Stimulated activated CD8-positive, alpha-beta memory T cell treated with anti-CD3 and anti-CD28 coated beads, Interleukin-12 subunit alpha, Interleukin-12 subunit beta, amount 100 ng/mL, for 4 hours (primary cell): ENCODE data around the gene TOGARAM2.

Experiments
- DNase-seq: peaks from one replicate; pipeline ENCODE4 v3.0.0-alpha.2; 2020; ENCODE audit warnings: low read depth

Gene TOGARAM2

DNA sequence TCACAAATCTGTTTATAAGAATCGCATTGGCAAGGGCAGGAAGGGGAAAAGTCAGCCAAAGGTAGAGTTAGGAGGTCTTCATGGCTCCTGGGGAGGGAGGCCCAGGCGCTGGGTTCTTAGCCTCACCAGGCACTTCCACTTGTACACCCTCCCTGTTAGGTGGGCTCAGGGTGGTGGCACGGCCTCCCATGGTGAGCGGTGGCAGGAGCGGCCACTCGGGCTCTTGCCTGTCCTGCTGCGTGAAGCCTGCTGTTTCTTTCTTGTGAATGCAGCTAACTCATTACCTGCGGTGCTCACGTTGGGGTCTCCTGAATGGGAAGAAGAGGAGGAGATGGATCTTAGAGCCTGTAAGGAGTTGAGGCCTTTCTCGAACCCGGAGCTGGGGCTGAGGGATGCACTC, 40.8 kb downstream of the TOGARAM2 start:
- DNase-seq = no peak

DNA sequence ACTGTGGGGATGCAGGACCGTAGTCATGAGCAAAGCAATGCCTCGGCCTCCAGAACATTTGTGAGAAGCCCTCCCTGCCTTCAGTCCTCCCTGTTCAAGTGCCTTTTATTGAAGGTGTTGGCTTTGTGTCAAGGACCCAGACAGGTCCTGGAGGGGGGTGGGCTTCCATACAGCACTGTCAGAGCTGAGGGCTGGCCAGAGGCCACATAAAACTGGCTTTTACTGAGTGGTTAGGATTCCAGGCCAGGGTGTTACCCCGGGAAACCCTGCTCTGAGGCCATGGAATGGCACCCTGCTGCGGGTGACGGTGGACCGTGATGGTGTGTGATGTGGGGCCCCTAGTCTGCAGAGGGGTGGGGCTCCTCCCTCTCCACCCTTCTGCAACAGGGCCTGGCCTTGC, 41.6 kb downstream of the TOGARAM2 start:
- no peak for DNase-seq

DNA sequence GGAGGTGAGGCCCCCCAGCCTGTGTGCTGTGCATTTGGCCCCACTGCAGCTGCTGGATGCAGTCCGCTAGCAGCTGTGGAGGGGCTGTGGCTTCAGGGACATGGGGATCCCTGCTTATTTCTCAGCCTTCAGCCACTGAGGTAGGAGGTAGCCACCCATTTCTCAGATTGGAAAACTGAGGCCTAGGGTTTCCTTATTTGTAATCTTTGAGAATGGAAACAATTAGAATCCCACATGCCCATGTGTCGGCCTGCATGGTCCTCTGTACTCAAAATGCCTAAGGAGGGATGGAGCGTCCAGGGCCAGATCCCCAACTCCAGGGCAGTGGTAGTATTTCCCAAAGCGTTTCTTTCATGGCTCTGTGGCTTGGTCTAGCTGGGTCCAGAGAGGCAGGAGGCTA, 42.1 kb downstream of the TOGARAM2 start:
- no peak for DNase-seq

DNA sequence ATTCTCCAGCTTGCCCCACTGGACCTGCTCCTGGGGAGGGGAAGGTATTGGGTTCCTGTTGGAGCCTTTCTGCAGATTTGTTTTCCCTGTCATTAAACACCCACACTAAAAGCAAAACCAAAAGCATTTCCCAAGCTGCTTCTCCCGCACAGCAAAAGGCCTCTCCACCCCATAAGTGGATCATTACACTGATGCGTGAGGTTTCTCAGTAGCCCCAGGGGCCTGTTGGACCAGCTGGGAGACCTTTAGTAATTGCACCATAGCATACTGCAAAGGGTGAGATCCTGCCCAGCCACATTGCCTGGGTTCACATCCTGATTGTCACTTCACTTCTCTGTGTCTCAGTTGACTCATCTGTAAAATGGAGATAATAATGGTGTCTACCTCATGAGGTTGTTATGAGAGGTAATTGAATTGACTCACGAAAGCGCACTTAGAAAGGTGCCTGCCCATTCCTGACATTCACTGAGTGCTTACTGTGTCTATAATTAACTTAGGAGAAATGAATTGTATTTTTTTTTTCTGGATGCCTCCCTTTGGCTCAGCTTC, 43.9 kb downstream of the TOGARAM2 start:
- no peak for DNase-seq

DNA sequence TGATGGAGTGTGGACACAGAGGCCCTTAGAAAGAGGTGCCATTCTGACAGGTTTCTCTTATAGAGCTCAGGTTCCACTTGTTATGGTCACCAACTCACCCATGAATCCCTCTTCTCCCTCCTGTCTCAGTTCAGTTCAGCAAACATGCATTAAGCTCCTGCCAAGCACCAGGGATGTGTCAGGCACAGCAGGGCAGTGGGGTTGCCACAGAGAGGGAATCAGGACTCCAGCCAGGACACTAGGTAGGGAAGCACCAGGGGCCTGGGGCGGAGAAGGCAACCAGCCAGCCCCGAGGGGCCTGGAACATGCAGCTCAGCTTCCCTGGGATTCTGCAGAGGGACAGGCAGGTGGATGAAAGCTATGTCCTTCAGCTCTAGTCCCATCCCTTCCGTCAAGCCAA, 44.6 kb downstream of the TOGARAM2 start:
- DNase-seq = no peak

DNA sequence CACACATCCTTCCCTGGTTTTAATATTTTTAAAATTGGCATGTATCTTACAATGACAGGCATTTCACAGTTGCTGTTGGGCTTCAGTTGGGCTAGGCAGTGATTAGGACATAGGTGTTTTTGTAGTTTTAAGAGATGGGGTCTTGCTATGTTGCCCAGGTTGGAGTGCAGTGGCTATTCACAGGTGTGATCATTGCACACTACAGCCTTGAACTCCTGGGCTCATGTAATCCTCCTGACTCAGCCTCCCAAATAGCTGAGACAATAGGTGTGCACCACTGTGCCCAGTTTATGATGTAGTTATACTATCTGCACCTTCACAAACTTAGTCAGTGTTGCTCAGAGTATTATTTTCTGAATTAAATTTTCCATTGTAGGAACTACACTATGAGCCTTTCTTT, 49.9 kb downstream of the TOGARAM2 start:
- DNase-seq = no peak

DNA sequence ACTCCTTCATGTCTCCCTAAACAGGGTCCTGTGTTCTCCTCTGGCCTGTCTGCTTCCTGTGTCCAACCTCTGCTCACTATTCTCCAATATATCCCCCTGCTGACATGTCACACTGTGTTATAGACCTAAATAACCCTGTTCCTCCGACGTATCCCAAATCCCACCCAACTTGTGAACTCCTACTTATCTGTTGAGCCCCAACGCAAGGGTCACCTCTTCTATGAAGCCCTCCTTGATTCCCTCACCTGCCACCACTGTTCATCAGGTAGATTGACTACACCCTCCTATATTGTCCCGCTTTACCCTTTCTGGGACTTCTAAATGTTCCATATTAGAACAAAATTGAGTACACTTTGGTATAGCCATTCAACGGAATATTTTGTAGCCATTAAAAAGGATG, 51.1 kb downstream of the TOGARAM2 start:
- no peak for DNase-seq

DNA sequence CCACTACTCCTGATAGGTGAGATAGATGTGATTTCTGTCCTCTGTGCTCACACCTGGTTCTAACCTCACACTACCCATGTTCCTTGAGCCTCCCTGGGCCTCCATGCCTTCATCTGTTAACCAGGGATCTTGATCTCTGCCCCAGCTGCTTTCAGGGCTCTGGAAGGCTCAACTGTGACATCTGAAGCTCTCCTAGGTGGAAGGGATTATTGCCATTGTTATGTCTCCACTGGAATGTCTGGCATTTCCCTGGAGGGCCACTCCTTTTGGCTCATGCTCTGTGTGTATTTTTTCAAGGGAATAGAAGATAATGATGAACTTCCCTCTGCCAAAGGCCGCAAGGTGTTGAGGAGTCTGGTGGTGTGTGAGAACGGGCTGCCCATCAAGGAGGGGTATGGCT, 52.1 kb downstream of the TOGARAM2 start:
- no peak for DNase-seq

DNA sequence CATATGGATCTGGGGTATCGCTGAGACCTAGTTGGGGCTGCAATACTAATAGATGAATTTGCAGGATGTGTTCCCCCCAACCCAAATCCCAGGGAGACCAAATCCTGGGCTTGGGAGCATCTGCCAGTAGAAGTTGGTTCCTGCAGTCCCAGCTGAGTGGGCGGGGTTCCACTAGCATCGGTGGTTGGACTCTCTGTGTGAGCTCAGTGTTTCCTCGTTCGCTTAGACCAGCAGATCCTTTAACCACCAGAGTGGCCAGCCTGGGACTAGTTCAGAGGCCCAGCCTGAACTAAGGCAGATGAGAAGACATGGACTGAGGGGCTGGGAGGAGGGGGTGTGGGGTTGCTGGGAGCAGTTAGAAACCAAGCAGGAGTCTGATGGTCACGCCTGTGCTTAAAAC, 52.6 kb downstream of the TOGARAM2 start:
- DNase-seq = no peak

DNA sequence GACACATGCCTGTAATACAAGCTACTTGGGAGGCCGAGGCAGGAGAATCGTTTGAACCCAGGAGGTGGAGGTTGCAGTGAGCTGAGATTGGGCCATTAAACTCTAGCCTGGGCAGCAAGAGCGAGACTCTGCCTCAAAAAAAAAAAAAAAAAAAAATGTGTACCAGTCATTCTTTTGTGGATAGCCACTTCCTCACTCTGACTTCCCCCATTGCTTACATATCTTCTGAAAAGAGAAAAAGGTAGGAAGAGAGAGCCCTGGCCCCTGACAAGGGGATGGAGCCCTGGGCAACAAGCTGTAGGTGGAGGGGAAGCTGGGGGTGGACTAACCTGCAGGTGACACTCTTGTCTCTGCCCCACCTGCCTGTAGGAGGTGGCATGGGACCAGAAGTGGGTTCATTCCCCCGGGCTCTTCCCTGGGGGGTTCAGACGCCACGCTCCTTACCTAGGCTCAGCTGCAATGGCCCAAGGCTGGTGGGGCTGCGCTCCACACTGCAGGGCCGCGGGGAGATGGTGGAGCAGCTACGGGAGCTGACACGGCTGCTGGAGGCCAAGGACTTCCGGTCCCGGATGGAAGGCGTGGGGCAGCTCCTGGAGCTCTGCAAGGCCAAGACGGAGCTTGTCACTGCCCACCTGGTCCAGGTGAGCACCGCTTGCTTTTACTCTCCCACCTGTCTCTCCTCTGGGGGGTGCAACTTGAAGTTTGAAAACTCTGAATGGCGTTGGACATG, 54.1 kb downstream of the TOGARAM2 start:
- DNase-seq = no peak

DNA sequence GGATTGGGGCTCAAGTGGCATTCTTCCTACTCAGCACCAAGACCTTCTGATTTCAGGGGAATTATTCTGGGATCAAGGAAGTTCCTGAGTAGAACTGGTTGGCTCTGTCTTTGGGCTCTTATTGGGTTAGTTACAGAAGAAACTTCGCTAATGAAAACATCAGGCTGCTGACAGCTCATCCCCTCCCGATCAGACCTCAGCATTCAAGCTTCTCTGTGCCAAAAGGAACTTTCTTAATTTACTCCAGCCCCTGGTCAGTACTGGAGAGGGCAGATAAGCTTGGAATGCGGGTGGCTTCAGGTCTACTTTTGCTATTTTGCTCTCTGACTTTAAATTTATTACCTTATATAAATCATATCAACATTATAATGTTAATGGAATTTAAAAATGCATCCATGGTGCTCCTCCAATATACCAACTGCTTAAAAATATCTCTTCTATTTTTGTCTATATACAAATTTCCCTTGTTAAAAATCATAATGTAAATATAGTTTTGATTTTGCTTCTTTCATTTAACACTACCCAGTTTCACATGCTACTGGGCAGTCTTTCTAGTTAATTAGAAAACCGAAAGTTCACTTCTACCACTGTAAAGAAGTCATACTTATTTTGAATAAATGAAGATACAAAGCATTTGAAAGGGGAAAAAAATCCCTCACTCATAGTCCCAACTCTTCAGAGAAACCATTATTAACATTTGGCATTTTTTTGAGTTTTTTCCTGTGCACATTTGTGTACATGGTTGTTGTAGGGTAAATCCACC, 58.8 kb downstream of the TOGARAM2 start:
- no peak for DNase-seq

DNA sequence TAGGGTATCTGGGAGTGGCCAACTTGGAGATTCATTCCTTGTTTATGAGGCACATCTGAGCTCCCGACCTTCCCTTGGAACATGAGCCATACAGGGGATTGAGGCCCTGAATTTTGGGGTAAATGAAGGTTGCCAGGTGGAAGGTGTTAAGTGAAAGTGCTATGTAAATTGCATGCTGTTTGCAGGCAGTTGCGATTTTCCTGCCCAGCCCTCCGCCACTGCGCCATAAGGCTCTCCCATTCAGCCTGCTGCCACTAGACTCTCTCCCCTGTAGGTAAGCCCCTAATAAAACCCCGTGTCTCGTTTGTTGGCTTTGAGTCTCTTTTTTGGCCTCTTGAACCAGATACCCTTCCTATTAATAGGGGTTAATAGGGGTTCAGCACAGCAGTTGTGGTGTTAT, 59.5 kb downstream of the TOGARAM2 start:
- no peak for DNase-seq

DNA sequence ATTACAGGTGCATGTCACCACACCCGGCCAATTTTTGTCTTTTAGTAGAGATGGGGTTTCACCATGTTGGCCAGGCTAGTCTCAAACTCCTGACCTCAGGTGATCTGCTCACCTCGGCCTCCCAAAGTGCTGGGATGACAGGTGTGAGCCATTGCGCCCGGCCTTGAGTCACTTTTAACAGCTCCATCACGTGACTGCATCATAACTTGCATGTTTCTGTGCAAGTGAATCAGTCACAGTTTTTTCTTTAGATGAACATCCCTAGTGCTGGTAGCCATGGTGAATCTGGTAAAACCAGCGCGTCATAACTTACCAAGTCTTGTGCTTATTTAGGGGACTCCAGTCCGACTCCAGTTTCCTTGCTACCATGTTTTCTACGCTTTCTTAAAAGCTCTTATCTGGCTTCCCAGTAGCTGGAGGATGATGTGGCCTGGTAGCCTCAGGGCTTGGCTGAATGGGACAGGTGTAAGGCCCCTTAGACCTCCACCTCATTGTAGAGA, 60.1 kb downstream of the TOGARAM2 start:
- no peak for DNase-seq

DNA sequence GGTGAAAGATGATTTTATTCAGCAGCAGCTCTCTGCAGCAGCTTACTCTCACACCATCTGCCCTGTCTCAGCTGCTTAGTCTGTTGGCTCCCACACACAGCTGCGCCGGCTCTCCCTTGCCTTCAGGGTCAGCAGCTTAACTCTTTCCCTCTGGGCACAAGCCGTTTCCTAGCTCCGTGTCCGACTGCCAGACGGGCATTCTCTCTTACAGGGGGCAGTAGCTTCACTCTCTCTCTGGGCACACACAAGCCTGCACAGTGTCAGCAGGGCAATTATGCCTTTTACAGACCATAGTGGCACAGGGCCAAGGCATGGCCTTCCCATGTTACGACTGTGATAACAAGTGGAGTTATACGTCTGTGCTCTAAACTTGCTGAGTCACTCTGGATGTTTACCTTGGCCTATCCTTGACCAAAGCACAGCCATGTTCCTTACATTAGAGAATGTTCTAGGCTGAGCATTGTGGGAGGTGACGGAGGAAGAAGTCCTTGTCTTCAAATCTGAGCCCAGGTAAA, 61.5 kb downstream of the TOGARAM2 start:
- no peak for DNase-seq

DNA sequence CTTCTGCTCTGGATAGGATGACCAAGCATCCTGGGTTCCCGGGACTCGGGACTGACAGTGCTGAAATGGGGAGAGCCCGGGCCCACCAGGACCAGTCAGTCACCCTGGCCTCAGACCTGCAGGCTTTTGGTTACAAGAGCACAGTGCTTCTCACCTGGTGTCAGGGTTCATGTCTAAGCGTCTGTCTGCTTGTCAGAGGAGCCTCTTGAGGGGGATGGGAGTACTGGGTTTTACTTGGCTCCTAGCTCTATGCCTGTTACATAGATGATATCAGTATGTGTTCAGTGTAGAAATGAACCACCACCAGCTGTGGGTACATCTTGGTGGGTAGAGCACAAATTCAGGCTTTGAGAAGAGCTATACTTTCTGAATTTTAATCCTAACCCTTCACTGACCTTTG, 63.4 kb downstream of the TOGARAM2 start:
- DNase-seq = no peak

DNA sequence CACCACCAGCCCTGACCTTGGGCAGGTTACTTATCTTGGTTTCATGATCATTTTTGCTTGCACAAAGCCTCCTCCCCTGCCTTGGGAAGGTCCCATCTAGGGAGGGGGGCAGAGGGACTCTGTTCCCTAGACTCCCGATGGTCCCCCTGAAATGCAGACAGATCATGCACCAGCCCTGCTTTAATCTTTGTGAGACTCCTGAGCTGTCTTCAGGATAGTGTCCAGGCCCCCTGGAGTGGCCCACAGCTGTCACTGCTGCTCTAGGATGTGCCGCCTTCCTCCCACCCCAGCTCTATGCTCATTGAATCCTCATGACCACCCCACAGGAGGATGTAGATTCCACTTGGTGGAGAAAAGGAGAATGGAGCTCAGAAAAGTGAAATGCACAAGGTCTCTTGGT, 65.2 kb downstream of the TOGARAM2 start:
- no peak for DNase-seq

DNA sequence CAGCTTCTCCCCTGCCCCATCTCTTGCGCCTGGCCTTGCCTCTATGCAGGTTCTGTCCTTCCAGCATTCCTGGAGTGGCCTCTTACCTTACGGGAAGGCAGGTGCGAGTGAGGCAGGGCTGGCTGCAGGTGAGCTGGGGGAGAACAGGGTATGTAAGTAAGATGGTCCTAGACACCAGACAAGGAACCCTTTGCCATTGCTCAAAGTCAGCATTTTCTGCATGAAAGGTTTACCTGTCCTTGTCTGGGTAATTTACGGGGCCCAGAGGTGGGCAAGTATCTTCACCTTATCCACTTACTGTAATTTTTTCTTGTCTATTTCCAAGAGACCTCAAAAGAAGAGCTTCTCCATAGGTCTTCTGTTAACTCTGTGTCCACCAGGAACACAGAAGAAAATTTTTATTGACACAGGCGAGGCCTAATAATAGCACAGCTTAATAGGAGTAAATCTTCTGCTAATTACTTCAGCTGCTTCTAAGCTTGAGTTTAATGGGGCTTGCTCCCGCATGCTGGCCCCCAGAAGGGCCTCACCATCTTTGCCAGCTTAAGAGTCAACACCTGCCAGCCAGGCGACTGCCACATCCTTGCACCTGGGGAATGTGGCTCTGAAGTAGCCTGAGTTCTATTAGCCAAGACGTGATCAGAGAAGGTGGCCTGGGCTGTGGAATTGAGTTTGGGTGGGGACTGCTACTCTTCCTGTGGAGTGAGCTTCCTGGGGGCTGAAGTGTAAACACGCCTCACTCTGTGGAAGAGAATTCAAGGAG, 66.2 kb downstream of the TOGARAM2 start:
- no peak for DNase-seq

DNA sequence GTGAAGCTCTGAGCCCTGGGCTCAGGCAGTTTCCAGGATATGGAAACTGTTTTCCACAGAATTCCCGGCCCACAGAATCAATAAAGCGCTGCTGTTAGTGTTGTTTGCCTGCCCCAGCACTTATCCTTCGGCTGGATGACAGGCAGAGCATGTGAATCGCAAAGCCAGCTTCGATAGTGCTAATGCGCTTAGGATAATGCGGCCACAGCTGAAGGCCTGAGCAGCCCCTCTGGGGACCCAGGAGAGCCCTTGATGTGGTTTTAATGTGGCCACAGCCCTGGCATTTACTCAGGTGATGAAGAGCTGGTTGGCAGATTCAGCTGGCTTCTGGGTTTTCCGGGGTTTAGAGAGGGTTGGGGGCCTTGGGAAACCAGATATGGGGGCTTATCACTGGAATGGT, 69.5 kb downstream of the TOGARAM2 start:
- DNase-seq = no peak

DNA sequence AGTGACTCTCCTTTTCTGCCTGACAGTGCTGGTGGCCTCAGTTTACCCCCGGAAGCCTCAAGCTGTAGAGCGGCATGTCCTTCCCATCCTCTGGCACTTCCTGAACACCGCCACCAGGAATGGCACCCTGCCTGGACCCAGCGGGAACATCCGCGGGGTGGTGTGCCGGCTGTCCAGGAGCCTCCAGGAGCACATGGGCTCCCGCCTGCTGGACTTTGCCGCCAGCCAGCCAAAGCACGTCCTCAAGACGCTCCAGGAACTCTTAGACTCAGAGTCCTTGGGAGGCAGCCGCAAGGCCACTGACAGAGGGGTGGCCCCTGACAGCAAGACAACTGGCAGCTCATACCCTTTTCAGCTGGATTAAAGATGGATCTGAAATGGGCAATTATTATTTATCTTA, 70.6 kb downstream of the TOGARAM2 start:
- no peak for DNase-seq

DNA sequence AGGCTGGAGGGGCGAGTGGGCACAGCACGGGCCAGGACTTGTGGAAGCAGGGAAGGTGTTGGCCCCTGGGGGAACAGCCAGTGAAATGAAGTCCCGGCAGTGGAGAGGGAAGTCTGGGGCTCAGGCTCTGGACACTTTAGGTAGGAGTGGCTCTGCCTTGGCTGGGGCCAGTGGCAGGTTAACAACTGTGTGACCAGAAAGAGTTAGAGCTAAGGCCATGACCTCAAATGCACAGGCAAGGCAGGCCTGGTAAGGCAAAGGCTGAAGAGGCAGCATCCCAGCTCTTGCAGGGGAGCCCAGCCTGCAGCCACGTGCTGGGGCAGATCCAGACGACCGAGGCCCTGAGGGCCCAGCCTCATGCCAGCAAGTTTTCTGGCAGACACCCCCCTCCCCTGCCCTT, 71.7 kb downstream of the TOGARAM2 start:
- DNase-seq = no peak

DNA sequence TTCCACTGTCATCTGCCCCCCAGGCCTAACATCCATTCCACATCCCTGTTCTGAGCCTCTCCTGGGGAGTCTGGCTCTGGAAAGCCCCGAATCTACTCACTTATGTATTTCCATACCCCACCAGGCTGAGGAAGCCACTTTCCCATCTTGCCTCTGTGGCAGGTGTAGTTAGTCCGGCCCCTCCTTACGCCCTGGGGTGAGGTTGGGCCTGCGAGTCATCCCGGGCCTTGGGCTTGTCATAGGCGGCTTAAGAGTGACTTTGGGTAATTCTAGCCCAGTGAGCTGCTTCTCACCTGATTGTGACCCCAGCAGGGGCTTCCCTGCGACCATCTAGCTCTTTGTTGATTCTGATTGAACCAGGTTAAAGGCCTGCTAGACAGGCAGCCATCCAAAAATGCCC, 72.1 kb downstream of the TOGARAM2 start:
- no peak for DNase-seq

DNA sequence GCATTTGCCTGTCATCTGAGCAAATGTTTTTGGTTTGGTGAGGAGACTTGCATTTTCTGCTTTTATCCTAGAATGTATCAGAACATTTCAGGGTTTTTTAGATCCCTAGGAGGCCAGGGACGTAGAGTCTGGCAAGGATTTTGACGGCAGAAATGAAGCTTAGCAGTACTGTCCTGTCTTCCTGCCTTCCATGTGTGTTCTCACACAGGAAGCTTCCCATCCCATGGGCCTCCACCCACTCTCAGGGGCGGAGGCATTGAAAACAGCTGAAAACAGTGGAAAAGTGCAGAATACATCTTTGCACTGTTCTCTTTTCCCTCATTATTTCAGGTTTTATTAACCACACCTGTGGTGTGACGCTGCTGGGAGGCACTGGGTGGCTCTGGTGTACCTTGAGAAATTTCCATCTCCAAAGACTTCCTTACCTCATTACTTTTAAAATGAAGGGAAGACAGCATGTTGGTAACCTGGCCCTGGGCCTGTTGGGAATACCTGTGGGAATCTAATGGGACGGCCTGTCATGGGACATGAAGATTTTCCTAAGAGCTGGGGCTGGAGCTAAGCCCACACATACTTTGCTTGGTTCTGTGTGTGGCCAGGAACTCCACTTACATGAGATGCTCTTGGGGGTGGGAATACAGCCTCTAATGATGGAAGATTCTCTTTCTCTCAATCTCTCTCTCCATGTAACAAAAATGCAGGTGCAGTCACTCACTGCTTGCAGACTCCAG, 72.7 kb downstream of the TOGARAM2 start:
- DNase-seq = no peak
